ENCODE results near the gene CDC42BPB. TPM values are rescaled to one million over a fixed set of nuclear protein-coding genes. Genes with fewer than 3 reads are reported as not detected.

CDC42BPB gene
- total and polyA plus RNA-seq, 12 donors = 29.6 to 83.6 (median 69.3) TPM

DNA sequence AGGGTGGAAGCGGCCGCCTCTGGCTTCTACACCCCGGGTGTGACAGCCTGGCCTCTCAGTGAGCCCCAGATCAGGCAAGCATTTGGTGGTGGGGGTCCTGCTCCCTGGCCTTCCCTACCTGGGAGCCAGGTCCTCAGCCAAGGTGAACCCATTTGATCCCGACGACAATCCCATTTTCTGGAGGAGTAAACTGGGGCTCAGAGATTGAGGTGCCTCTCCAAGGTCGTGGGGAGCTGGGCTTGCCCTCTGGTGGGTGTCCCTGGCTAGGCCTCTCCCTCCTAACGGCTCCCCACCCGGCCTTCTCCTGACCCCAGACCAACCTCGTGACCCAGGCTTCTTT is 34.5 kb upstream of the CDC42BPB start:
- intact Hi-C loops (cut with DNase I) = loop anchor here in 1 of 10 donors (10.0 kb wide), 1 partner anchor 397 kb away; no protein-coding TSS in a partner anchor

DNA sequence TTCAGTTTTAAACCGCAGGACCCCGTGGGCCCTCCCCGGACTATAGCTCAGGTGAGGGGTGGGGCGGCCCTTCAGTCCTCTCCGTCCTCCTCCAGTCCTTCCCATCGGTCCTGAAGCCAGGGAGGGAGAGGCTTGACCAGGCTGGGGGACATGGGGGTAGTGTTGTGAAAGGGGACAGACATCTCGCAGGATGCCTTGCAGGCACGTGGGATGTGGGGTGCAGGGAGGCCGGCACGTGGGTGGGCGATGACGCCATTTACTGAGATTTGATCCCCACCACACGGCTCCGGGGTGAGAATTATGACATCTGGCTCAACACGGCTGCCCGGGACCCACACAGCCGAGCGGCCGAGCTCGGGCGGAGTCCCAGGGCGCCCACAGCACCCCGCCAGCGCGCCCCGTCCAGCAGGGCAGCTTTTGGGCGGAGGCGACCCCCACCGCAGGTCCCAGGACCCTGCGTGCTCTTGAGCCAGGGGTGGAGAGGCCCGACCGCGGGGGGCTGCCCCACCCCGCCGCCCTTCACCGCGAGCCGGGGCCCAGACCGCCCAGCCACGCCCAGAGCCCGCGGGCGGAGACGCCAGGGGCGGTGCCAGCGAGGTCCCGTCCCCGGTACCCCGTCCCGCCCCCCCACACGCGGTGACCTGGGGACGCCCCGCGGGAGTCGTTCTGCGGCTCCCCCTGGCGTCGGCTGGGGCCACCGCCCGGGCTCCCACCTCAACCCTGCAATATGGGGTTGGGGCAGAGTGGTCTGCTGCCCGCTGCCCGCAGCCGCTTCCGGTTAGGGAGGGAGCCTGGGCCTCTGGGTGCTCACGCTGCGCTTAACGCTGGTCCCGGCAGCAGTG is 33.9 kb upstream of the CDC42BPB start:
- H3K9me3 ChIP-seq = peaks cover 0 to 5% (median 0%) of the 10 kb centered on the region in 11 donors
- peak overlapping the region; percentile 21 to 60 (median 54) for H3K4me3 ChIP-seq
- H3K4me1 ChIP-seq = peaks cover 0 to 27% (median 12%) of the 10 kb centered on the region in 9 donors
- H3K27ac ChIP-seq = peak overlapping the region in 6 of 10 donors; percentile 9 to 47 (median 31)
- ATAC-seq (peak; percentile 53 to 73 (median 62)), DNase-seq (peak in 1 of 2 donors; percentile 71)
- H3K36me3 ChIP-seq = no peaks in the 10 kb centered on the region
- H3K27me3 ChIP-seq = peaks cover 0 to 25% (median 11%) of the 10 kb centered on the region in 7 donors
- 6 to 7% methylated on average over 68 to 69 of the region's 69 CpGs for WGBS, 2 donors
- TF ChIP-seq, protein P1, sequence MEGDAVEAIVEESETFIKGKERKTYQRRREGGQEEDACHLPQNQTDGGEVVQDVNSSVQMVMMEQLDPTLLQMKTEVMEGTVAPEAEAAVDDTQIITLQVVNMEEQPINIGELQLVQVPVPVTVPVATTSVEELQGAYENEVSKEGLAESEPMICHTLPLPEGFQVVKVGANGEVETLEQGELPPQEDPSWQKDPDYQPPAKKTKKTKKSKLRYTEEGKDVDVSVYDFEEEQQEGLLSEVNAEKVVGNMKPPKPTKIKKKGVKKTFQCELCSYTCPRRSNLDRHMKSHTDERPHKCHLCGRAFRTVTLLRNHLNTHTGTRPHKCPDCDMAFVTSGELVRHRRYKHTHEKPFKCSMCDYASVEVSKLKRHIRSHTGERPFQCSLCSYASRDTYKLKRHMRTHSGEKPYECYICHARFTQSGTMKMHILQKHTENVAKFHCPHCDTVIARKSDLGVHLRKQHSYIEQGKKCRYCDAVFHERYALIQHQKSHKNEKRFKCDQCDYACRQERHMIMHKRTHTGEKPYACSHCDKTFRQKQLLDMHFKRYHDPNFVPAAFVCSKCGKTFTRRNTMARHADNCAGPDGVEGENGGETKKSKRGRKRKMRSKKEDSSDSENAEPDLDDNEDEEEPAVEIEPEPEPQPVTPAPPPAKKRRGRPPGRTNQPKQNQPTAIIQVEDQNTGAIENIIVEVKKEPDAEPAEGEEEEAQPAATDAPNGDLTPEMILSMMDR (IDR thresholded peaks at IDR 0.05) = peak; percentile 25 to 71 (median 59)
- intact Hi-C loops (cut with DNase I) = loop anchor here in 1 of 10 donors (10.0 kb wide), 1 partner anchor 396 kb away; no protein-coding TSS in a partner anchor

More for the DNA sequence above, 34.5 kb upstream of the CDC42BPB start:
- no peak for ATAC-seq
- Histone ChIP-seq H3K4me1 (peaks cover 0 to 27% (median 12%) of the 10 kb centered on the region in 9 donors), H3K27ac (peak overlapping the region in 6 of 10 donors; percentile 9 to 47 (median 31)), H3K27me3 (peaks cover 0 to 19% (median 9%) of the 10 kb centered on the region in 7 donors), H3K36me3 (no peaks in the 10 kb centered on the region), H3K4me3 (peak overlapping the region; percentile 21 to 60 (median 54)), H3K9me3 (peaks cover 0 to 5% (median 0%) of the 10 kb centered on the region in 11 donors)
- TF ChIP-seq, protein P1 (IDR thresholded peaks at IDR 0.05) = no peak
- DNase-seq = no peak
- WGBS, 2 donors = 57 to 59% methylated on average over 9 of the region's 9 CpGs

GRCh38 chr14:103090481-103091020 is 33.2 kb upstream of the CDC42BPB start:
- H3K27me3 ChIP-seq = peaks cover 0 to 32% (median 18%) of the 10 kb centered on the region in 7 donors
- DNase-seq (peak in 1 of 2 donors; percentile 10), ATAC-seq (no peak)
- intact Hi-C loops (cut with DNase I) = loop anchor here in 2 of 10 donors (1.0 to 10.0 kb wide), 2 partner anchors 47 to 396 kb away; no protein-coding TSS in a partner anchor
- TF ChIP-seq, protein P1 (IDR thresholded peaks at IDR 0.05) = no peak
- WGBS, 2 donors = 83 to 84% methylated on average over 12 of the region's 12 CpGs
- no peaks in the 10 kb centered on the region for H3K36me3 ChIP-seq
- peaks cover 0 to 2% (median 0%) of the 10 kb centered on the region in 11 donors for H3K9me3 ChIP-seq
- no peak overlapping the region for H3K27ac ChIP-seq
- H3K4me3 ChIP-seq = no peak overlapping the region
- peaks cover 0 to 27% (median 12%) of the 10 kb centered on the region in 9 donors for H3K4me1 ChIP-seq
